GM18526 (cell line): ENCODE data around the gene ARPIN.

ENCODE experiments used
- POLR2A ChIP-seq: IDR thresholded peaks from 3 replicates; pipeline ENCODE4 v1.6.1; 2011; ENCODE audit not compliant: insufficient read length; ENCODE audit errors: extremely low read depth

The ARPIN gene

DNA sequence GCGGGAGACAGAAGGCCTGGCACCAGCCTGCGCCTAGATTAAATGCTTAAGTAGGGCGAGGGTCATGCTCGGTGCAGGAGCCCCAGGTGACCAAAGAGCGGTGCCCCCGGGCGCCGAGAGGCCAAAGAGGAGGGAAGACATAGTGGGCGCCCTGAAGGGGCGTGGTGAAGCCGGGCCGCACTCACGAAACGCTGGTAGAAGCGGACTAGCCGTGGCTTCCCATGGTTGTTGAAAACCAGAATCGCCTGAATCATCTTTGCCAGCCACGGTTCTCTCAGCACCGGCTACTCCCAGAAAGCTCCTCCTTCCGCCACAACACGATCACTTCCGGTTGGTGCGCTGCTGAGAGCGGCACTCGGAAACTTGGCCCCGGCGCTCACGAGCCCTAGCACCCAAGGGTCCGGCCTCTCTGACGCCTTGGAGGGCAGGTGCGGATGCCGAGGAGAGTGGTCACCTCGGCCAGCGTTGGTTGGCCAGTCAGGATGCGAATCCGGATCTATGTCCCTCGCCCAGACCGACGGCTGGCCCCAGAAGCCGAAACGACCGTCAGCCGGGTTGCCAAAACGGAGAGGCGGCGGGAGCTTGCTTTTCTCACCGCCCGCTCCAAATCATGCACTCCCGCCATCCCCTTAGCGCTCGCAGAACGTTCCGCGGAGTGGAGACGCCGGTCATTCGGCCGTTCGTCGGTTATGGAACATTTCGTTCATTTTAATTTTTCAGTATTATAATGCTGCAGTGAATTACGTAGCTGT is 18.9 kb downstream of the ARPIN start, which contains the start of gene AP3S2:
TSS of gene AP3S2 (minus strand) at position 299 of the 752 bp plus-strand sequence. CDS start at position 254, 45 bp downstream.
- TF ChIP-seq POLR2A: peak; percentile 75

DNA sequence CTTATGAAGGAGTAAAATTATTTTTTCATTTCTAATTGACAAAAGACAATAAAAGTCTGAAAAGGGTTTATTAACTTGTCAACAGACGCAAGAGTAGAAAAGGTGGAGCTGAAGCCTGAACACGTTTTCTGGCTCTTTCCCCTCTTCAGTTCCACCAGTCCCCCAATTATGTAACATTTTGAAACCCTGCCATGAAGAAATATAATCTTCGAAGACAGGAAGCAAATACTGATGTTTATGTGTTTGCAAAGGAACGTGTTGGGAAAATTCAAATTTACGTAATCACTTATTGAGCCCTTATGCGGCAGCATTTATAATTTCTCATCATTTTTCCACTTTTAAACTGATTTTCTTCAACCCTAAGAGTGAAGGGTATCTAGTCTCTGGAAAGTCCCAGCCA is 19.7 kb downstream of the ARPIN start:
- no peak for TF ChIP-seq POLR2A

DNA sequence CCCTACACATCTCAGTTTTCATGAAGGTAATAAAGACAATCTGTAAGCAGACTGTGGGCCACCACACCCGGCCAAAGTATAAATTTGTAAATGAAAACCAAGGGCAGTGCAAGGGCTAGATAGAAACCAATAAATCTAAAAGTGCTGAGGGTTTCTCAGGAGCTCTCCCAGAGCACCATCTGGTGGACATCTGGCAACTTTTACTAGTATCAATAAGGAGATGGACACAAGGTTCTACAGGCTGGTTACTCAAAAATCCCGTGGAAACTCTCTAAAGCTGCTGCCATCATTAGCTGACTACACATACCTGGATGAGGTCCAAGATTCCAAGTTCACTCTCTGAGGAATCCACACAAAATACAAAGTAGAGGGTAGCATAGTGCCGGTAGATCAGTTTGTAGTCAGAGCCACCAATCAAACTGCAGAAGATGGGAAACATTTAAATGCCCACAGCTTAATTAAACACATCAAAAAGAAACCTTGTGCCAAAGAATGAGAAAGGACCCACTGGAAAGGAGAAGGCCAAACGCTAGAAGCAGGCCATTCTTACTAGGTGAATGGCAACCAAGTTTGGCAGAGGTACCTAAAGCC is 24.4 kb downstream of the ARPIN start:
- TF ChIP-seq POLR2A: no peak

DNA sequence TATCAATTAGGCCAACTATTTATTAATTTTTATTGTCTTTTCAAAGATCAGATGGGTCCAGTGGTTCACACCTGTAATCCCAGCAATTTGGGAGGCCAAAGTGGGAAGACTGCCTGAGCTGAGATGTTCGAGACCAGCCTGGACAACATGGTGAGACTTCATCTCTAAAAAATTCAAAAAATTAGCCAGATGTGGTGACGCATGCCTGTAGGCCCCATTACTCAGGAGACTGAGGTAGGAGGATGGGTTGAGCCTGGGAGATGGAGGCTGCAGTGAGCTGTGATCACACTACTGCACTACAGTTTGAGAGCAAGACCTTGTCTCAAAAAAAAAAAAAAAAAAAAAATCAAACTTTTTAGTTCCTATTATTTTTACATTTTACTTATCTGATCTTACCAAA is 27.1 kb downstream of the ARPIN start:
- no peak for TF ChIP-seq POLR2A

- TF ChIP-seq POLR2A: no peak
Measured at GRCh38 chr15:89883518-89883917, 29.2 kb downstream of the ARPIN start.

DNA sequence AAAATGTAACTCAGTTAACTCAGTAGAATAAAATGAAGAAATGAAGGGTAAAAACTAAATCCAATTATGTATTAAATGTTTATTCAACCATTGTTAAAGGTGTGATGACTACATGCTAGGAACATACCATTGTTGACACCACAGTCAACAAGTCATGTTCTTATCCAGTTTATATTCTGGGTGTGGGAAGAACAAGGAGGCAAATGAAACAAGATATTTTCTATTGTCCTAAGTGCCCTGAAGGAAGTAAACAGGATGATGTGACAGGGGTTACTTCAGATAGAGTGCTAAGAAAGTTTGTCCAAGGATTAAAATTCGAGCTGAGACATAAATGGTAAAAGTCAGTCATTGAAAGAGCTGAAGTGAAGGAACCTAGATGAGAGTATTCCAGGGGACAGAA is 32.0 kb downstream of the ARPIN start:
- no peak for TF ChIP-seq POLR2A

- no peak for TF ChIP-seq POLR2A
Measured at GRCh38 chr15:89878323-89878722, 34.4 kb downstream of the ARPIN start.

GRCh38 chr15:89877083-89877425 is 35.7 kb downstream of the ARPIN start:
- TF ChIP-seq POLR2A: no peak

GRCh38 chr15:89876396-89877082 is 36.2 kb downstream of the ARPIN start:
- TF ChIP-seq POLR2A: no peak

DNA sequence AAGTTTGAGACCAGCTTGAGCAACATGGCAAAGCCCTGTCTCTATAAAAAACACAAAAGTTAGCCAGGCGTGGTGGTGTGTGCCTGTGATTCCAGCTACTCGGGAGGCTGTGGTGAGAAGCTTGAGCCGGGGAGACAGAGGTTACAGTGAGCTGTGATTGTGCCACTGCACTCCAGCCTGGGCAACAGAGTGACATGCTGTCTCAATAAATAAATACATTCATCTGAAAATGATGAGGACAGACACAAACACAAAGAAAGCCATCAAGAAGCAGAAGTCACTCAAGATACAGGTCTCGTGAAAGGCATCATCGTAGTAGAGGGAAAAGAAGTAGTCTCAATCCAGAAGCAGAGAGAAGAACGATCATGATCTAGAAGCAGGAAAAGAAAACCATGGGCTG is 37.0 kb downstream of the ARPIN start:
- TF ChIP-seq POLR2A: no peak

DNA sequence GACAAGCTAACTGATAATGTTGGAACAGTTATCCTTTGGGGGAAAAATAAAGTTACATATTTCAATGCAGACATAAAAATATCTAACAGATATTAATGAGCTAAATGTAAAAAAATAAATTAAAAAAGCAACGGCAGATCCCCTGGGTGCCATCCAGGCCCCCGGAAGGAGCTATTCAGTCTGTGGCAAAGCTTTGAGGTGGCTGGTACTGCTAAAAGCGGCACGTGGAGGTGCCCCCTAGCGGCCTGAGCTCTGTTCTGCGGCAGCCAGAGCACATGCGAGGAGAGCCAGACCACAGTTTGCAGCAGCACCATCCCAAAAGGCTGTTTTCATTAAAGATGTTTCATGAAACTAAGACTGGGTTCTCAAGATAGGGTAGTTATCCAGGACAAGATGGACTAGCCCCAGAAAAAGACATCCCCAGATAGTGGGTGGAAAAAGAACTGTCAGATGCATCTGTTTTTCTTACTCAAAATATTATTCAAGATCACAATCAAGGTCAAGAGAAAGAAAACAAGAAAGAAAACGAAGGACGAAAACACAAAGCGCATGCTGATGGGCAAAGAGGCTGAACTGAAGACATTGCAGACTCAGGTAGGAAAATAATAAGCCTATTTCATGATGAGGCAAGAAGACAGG is 37.7 kb downstream of the ARPIN start:
- TF ChIP-seq POLR2A: no peak

- TF ChIP-seq POLR2A: no peak
Measured at GRCh38 chr15:89870688-89871288, 42.0 kb downstream of the ARPIN start.

DNA sequence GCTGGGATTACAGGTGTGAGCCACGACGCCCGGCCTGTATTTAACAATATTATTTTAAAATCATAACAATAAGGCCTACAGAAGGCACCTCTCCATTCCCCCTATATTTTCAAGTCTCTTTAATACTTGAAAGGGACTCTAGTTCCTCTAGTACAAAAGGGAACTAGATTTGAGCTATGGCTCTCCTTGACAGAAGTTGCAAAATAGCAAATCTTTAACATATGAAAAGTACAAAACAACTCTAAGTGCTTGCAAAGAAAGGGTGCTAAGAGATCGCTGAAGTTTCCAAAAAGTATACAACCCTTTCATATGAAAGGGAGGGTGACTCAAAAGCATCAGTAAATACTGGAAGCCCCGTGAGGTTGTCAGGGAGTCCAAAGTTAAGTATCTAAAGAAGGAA is 42.7 kb downstream of the ARPIN start:
- TF ChIP-seq POLR2A: no peak

- TF ChIP-seq POLR2A: no peak
Measured at GRCh38 chr15:89864958-89865739, 47.6 kb downstream of the ARPIN start.

GRCh38 chr15:89863918-89864317 is 48.8 kb downstream of the ARPIN start:
- no peak for TF ChIP-seq POLR2A
